AML-193 (cell line): Measurements from ENCODE around the gene NUP205.

Source experiments
- DNase-seq, 2 experiments: peaks; one replicate each; lab custom pipeline; 2025; lab: John Stamatoyannopoulos, UW

NUP205 gene, protein sequence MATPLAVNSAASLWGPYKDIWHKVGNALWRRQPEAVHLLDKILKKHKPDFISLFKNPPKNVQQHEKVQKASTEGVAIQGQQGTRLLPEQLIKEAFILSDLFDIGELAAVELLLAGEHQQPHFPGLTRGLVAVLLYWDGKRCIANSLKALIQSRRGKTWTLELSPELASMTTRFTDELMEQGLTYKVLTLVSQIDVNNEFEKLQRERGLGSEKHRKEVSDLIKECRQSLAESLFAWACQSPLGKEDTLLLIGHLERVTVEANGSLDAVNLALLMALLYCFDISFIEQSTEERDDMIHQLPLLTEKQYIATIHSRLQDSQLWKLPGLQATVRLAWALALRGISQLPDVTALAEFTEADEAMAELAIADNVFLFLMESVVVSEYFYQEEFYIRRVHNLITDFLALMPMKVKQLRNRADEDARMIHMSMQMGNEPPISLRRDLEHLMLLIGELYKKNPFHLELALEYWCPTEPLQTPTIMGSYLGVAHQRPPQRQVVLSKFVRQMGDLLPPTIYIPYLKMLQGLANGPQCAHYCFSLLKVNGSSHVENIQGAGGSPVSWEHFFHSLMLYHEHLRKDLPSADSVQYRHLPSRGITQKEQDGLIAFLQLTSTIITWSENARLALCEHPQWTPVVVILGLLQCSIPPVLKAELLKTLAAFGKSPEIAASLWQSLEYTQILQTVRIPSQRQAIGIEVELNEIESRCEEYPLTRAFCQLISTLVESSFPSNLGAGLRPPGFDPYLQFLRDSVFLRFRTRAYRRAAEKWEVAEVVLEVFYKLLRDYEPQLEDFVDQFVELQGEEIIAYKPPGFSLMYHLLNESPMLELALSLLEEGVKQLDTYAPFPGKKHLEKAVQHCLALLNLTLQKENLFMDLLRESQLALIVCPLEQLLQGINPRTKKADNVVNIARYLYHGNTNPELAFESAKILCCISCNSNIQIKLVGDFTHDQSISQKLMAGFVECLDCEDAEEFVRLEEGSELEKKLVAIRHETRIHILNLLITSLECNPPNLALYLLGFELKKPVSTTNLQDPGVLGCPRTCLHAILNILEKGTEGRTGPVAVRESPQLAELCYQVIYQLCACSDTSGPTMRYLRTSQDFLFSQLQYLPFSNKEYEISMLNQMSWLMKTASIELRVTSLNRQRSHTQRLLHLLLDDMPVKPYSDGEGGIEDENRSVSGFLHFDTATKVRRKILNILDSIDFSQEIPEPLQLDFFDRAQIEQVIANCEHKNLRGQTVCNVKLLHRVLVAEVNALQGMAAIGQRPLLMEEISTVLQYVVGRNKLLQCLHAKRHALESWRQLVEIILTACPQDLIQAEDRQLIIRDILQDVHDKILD (N-terminal part only)

DNA sequence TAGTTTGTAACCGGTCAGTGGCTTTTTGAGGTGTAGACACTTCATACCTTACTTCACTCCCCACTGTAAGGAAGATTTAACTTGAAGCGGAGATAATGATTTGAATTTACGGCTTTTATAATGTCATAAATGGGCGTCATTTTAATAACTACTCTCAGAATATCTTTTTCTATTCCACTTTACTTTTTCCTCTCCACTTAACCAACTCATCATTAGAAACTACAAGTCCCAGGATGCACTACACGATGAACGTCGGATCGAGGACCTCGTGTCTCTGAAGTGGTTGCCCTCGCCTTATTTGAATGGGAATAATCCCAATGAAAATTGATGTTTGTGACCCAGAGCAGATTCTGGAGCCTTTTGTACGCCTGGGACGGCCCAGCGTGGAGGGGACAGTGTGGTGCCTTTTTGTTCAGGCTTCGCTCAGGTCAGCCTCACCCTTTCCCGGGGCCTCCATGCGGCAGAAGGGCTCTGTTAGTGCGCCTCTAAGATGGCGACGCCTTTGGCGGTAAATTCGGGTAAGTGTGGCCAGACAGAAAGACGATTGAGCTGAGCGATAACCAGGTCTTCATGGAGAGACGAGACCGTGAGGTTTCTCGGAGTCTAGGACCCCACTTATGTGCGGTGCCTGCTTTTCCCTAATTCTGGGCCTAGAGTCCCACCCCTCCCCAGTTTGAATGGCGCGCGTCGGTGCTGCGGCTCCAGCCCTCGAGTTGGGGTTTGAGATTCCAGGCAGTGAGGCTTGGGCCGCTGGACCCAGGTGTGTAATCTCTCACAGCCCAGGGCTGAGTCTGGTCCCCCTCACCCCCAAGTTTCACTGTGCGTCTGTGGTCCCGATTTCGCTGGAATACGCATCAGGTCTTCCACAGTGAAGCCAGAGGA lies at the start of gene NUP205:
Gene NUP205 (plus strand): TSS at position 463 of the 882 bp plus-strand sequence. CDS start 28 bp downstream, at position 491.
- peak; percentile 84 to 85 for DNase-seq

DNA sequence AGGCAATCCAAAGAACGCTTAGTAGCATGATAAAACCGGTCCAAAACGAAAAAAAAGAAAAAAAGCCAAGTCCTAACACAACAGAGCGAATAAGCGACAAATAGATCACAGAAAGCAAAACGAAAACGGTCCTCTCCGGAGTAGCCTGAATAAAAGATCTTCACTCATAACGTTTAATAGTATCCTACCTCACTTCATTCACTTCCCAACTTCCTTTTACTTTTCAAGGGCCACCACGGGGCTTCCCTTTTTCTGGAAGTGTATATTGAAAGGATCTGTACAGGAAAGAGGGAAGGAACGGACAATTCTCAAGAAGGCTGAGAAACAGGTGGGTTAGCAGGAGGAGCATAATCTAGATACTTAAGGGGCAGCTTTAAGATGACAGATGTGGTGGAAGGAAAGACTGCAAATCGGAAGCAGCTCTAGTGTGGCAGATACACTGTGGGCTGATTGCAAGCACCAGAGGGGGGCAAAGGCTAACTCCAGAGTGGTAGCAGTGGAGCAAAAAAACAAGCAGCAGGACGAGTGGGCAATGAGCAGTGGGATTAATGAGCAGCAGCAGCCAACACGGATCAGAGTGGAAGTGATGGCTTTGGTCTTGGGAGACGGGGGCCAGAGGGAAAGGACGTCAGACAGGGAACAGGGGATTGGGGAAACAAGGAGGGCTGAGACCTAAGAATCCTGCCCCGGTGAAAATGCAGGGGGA lies 48.7 kb upstream of the NUP205 start:
- DNase-seq = peak; percentile 22 to 48

DNA sequence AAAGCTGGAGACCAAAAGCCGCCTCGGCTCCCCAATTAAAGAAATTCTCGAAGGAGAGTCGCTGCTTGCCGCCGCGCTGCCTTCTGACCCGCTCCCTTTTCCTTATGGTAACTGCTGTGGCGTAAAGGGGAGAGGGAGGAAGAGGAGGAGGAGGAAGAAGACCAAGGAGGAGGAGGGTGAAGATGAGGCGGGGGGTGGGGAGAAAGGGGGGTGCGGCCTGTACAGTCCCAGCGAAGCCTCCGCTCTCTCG lies 48.2 kb upstream of the NUP205 start:
- no peak for DNase-seq

DNA sequence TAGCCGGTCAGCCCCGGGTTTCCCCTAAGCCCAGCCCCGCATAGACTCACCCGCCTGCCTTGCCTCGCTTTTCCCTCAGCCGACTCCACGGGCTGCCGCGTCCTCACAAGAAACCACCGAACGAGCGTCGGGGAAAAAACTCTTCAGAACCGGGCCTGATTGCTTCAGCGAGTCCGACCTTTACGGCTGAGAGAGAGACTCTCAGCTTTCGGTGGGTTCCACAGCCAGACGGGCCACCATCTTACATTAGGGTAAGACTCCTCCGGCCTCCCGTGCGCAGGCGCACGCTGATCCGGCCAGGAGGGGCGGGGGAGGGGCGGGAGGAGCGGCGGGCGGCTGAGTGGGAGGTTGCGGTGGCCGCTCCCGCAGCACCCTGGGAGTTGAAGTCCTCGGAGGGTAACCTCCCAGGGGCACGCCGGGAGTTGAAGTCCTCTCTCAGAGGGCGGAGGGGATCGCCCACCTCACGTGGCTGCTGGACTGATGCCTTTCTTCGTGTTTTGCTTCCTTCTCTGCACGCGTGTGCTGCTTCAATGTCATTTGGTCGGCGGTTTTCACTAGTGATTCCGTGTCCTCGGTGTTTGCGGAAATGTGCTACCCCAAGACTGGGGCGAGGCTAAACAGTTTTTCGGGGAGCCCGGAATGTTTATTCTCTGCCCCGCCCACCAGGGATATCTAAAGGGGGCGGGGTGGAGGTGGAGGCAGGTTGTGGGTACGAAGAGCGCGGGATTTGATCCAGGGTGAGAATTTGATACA lies 47.7 kb upstream of the NUP205 start, which contains the start of gene CNOT4:
Gene CNOT4 (minus strand): TSS at position 264 of the 753 bp plus-strand sequence. CDS start 71,771 bp downstream, outside the sequence.
- DNase-seq = peak; percentile 91

DNA sequence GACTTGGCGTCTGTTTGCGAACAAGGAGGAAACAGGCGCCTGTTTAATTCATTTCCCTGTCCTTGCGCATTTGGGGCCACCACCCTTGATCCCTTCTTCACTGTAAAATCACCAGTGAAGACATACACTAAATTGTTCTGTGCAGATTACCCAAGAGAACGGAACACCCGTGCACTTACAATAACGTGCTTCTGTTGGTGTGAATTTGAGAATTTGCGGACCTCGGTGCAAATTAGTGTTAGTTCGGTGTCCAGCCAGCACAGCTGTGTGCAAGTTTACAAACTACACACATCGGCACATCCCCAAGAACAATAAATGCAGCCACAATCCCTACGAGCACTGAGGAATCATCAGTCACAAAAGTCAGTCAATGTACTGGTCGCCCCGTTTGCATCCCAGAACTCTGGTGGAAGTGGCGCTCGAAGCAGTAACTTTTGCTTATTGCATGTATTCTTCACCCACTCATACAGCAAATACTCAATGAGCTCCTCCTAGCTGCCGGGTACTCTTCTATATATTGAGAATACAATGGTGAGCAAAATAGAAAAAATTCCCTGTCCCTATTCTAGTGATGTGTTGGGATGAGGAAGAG lies 47.0 kb upstream of the NUP205 start:
- DNase-seq = peak; percentile 30 to 32

DNA sequence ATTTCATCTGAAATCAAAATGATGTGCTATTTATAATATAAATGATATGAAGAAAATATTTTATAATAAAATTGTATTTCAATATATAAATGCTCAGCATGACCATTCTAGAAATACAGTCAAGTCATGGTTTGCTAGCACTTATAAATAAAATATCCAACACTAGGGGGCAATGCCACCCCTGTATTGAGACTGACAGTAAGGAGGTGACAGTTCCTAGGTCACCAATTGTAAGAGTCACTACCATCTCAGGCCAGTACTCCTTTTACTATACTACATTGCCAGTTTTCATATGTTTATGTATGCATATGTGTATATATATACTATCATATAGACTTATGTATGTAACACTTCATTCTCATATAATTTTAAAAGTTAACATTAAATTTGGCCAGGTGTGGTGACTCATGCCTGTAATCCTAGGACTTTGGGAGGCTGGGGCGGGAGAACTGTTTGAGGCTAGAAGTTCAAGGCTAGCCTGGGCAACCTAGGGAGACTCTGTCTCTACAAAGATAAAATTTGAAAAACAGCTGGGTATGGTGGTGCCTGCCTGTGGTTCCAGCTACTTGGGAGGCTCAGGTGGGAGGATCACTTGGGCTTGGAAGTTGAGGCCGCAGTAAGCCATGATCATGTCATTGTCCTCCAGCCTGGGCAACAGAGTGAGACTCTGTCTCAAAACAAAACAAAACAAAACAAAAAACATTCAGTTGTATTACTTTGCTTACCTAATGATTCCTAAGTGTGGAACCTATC lies 45.4 kb upstream of the NUP205 start:
- peak; percentile 85 to 91 for DNase-seq

DNA sequence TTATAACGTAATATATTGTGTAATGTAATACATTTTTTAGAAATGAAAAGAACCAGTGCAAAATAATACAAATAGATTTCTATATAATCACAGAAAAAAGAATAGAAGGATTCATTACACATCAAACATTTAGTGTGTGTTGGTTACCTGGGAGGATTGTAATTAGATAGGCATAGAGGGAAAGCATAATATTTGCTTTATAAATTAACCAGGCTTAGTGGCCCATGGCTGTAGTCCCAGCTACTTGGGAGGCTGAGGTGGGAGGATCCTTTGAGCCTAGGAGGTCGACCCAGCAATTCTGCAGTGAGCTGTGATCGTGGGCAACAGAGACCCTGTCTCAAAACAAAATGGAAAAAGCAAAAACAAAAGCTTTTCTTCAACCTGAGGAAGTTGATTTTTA lies 42.9 kb upstream of the NUP205 start:
- no peak for DNase-seq

DNA sequence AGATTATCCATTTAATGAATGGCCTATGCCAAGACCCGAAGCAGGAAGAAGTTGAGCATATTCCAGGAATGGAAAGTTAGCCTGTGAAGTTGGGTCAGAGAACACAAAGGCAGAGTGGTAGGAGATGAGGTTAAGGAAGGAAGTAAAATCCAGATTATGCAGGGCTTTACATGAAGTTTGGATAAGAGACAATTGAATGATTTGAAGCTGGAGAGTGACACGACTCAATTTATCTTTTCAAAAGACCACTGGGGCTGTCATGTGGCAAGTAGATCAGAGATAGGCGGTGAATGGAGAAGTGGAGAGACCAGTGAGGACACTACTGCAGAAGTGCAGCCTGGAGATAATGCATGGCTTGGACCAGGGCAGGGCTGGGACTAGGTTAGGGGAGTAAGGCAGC lies 40.7 kb upstream of the NUP205 start:
- DNase-seq = no peak

DNA sequence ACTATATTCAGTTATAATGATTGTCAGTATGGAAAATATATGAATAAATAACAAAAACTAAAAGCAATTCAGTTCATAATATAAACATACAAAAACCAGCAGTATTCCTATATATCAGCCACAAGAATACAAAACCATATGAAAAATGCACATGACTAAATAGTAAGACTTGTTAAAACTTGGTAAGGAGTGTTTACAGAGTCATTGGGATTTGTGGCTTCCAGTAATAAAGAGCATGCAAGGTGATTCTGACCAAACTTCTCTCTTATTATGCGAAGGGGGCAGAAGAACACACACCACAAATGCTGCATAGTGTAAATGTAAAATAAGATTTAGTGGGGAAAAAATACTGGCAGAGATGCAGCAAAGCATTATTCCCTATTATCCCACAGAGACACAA lies 39.0 kb upstream of the NUP205 start:
- DNase-seq = no peak

DNA sequence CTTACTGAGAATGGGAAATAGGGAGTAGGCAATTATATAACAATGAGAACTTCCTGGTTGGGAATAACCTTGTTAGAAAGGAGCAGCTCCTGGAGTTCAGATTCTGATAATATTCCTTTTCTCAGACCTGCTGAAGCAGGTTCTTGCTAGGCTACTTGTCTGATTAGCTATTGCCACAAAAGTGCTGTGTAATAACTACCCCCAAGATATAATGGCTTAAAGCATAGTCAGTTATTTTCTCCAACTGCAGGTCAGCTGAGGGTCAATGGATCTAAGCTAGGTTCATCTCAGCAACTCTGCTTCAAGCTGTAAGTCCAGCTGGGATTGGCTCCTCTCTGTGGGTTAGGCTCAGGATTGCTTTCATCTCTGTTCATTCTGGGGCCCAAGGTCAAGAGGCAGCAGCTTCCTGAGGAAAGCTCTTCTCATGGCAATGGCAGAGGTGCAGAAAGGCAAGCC lies 38.5 kb upstream of the NUP205 start:
- DNase-seq = no peak

DNA sequence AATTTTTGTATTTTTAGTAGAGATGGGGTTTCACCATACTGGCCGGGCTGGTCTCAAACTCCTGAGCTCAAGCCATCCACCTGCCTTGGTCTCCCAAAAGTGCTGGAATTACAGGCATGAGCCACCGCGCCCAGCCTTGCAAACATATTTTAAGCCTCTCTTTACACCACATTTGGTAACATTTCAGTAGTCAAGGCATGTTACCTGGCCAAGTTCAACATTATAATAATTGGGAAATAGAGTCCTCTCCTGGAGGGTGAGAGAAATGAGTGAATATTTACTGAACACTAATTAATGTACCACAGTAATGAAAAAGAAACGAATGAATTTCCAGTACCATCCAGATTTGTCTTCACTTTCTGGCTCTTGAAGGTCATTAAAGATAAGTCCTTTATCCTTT lies 37.8 kb upstream of the NUP205 start:
- no peak for DNase-seq

DNA sequence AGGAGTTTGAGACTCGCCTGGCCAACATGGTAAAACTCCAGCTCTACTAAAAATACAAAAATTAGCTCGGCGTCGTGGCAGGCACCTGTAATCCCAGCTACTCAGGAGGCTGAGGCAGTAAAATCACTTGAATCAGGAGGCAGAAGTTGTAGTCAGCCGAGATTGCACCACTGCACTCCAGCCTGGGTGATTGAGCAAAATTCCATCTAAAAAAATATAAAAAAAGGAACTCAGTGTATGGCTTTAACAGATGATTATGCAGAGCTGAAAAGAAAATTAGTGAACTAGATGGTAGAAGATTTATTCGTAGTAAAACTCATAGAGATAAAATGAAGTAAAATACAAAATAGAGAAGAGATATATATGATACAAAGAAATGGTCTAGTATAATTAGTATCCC lies 35.2 kb upstream of the NUP205 start:
- DNase-seq = peak; percentile 11 to 17

DNA sequence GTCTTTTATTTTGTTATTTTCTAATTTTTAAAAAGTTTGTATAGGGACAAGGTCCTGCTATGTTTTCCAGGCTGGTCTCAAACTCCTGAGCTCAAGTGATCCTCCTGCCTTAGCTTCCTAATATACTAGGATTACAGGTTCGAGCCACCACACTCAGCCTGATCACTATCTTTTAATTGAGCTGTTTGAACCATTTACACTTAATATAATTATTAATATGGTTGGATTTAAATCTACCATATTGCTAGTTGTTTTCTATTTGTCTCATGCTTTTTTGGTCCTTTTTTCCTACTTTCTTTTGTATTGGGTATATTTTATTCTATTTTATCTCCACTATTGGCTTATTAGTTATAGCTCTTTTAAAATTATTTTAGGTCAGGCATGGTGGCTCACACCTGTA lies 34.6 kb upstream of the NUP205 start:
- no peak for DNase-seq

DNA sequence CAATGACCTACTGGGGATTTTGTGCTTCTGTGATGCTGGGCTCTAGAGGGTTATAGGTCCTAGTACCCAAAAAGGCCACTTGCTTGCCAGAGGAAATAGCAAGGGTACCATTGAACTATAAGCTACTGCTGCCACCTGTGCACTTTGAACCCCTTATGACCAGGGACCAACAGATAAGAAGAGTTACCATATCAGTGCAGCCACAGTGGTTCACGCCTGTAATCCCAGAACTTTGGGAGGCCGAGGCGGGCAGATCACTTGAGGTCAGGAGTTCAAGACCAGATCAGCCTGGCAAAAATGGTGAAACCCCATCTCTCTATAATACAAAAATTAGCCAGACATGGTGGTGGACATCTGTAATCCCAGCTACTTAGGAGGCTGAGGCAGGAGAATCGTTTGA lies 32.3 kb upstream of the NUP205 start:
- no peak for DNase-seq

DNA sequence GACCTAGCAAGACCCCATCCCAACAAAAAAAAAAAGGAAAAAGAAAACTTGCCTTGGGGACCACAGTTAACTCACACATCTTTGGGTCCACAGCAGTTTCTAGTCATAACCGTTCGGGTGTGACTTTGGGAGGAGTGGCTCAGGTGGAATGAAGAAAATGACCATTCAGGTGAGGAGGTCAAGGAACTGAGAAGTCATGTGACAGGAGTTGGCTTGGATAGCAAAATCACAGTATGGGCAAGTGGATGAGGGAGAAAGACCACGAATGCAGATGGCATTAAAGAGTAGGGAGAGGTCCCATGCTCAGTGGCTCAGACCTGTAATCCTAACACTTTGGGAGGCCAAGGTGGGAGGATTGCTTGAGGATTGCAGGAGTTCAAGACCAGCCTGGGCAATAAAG lies 30.7 kb upstream of the NUP205 start:
- no peak for DNase-seq

DNA sequence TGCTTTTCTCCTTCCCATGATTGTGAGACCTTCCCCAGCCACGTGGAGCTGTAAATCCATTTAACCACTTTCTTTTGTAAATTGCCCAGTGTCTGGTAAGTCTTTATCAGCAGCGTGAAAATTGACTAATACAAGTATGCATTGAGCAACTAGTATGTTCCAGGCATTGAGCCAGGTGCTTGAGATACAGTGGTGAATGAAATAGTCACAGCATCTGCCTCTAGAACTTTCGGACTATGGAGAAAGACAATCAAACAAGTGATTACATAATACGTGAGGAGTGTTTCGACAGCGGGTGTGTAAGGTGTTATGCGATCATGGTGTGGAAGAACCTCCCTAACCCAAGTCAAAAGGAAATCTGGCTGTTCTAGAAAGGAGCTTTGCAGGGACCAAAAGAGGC lies 21.6 kb upstream of the NUP205 start:
- peak; percentile 88 to 89 for DNase-seq

DNA sequence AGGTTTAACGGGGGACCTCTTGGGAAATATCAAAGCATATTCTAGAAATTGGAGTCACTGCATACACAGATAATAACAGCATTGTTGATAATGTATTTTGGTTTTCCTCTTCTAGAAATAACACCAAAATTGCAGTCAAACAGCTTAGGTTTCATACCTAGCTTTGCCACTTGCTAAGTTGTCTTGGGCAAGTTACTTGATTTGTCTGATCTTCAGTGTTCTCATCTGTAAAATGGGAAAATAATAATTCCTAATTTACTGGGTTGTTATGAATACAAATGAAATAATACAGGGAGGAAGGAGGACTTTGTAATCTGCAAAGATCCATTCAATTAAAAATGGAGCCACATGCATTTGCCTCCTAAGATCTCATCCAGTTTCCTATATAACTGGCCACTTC lies 20.3 kb upstream of the NUP205 start:
- no peak for DNase-seq

DNA sequence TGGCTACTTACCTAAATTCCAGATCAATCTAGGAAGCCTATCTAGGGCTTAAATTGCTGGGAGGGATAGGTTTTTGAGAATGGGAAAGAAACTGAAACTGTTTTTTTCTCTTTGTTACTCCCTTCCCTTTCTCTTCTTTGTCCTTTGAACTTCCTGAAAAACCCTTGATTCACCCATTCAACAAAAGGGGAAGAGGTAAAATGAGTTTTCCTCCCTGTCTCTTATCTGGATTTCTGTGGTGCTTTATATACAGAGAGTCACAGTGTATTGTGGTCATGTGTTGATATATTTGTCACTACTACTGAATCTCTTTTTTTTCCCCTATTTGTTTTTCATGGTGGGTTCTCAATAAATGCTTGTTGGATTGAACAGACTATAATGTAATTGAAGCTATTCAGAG lies 19.8 kb upstream of the NUP205 start:
- peak; percentile 35 to 47 for DNase-seq

DNA sequence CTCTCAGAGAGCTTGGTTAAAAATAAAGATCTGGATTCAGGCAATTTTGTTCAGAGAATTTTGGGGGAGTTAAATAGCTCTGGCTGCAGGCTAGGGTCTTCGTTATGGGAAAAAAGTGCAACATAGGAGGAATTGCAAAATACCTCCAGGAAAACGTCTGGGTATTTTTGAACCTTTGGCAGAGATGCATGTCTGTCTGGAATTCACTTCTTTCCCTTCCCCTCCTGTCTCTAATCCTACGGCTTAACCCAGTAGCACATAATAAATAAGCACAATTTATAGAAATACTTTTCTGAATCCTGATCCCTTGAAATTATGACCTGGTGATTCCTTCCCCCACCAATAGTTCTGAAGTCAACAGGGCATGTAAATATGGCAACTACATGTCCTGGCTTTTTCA lies 19.3 kb upstream of the NUP205 start:
- no peak for DNase-seq
